Neural crest cell (in vitro differentiated cells): ENCODE measurements around the gene HPGD. TPM values are rescaled to one million over a fixed set of nuclear protein-coding genes. Genes with fewer than 3 reads are reported as not detected.

Source experiments
- DNase-seq: peaks from one replicate; pipeline ENCODE4 v3.0.0; 2021; ENCODE audit warnings: low read depth, mixed read lengths, low spot score
- H3K27ac Mint-ChIP-seq: one replicate; pipeline ENCODE4 v1.8.0; 2021; ENCODE audit warnings: mild to moderate bottlenecking, mixed read lengths; ENCODE audit not compliant: unreplicated experiment
- H3K27me3 Mint-ChIP-seq: 2 replicates; pipeline ENCODE4 v1.8.0; 2021; ENCODE audit warnings: low read depth, mild to moderate bottlenecking, mixed read lengths
- H3K36me3 Mint-ChIP-seq: 2 replicates; pipeline ENCODE4 v1.8.0; 2021; ENCODE audit warnings: low read depth, mild to moderate bottlenecking, mixed read lengths
- H3K4me1 Mint-ChIP-seq: 2 replicates; pipeline ENCODE4 v1.8.0; 2021; ENCODE audit warnings: mixed read lengths
- H3K4me3 Mint-ChIP-seq: one replicate; pipeline ENCODE4 v1.8.0; 2021; ENCODE audit warnings: mild to moderate bottlenecking, mixed read lengths
- H3K9me3 Mint-ChIP-seq: 2 replicates; pipeline ENCODE4 v1.8.0; 2021; ENCODE audit warnings: mixed read lengths
- total RNA-seq: library from RNA; stranded (reverse); gene quantifications from 2 replicates; pipeline ENCODE4 v1.2.1, GENCODE V29; 2021
- TF ChIP-seq, protein P1 (sequence below): fragments of 200-600 bp; sonication (generic); conservative IDR thresholded peaks from 2 replicates; pipeline ENCODE4 v1.5.0; 2021; ENCODE audit warnings: antibody characterized with exemption, mild to moderate bottlenecking

HPGD gene
- total RNA-seq, 1 donor from 2014 or later, result not detected

DNA sequence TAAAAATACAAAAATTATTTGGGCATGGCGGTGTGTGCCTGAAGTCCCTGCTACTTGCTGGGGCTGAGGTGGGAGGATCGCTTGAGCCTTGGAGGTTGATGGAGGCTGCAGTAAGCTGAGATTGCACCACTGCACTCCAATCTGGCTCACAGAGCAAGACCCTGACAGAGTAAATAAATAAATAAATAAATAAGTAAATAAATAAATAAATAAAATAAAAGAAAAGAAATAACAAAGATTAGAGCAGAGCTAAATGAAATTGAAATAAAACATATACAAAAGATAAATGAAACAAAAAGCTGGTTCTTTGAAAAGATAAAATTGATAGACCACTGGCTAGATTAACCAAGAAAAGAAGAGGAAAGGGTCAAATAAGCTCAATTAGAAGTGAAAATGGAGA lies 43.1 kb downstream of the HPGD start:
- H3K4me3 Mint-ChIP-seq, result no peak overlapping the region
- TF ChIP-seq, protein P1, sequence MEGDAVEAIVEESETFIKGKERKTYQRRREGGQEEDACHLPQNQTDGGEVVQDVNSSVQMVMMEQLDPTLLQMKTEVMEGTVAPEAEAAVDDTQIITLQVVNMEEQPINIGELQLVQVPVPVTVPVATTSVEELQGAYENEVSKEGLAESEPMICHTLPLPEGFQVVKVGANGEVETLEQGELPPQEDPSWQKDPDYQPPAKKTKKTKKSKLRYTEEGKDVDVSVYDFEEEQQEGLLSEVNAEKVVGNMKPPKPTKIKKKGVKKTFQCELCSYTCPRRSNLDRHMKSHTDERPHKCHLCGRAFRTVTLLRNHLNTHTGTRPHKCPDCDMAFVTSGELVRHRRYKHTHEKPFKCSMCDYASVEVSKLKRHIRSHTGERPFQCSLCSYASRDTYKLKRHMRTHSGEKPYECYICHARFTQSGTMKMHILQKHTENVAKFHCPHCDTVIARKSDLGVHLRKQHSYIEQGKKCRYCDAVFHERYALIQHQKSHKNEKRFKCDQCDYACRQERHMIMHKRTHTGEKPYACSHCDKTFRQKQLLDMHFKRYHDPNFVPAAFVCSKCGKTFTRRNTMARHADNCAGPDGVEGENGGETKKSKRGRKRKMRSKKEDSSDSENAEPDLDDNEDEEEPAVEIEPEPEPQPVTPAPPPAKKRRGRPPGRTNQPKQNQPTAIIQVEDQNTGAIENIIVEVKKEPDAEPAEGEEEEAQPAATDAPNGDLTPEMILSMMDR, result no peak
- H3K27ac Mint-ChIP-seq, result no peak overlapping the region
- no peaks in the 10 kb centered on the region for H3K36me3 Mint-ChIP-seq
- no peak for DNase-seq
- no peaks in the 10 kb centered on the region for H3K27me3 Mint-ChIP-seq
- H3K4me1 Mint-ChIP-seq, result no peaks in the 10 kb centered on the region
- peaks cover 2% of the 10 kb centered on the region for H3K9me3 Mint-ChIP-seq

DNA sequence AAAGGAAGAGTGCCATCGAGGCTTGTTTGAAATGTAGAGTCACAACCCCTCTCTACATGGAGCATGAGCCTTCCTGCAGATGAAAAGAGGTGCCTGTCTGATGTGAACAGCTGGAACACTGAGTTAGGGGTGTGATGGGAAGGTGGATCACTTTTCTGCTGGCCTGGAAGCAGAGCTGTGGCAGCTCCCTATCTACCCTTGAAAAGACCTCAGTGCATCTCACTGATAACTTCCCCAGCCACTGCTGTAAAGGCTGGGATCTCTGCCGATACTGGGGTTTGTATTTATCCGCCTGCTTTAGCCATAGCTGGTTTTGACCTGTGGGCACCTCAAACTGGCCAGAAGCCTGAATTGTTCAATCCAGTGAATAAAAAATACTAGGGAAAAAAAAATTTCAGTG lies 46.8 kb downstream of the HPGD start:
- Mint-ChIP-seq H3K36me3 (no peaks in the 10 kb centered on the region), H3K4me1 (no peaks in the 10 kb centered on the region), H3K27ac (no peak overlapping the region), H3K4me3 (no peak overlapping the region), H3K27me3 (no peaks in the 10 kb centered on the region), H3K9me3 (peaks cover 2% of the 10 kb centered on the region)
- no peak for DNase-seq
- TF ChIP-seq, protein P1, result no peak

DNA sequence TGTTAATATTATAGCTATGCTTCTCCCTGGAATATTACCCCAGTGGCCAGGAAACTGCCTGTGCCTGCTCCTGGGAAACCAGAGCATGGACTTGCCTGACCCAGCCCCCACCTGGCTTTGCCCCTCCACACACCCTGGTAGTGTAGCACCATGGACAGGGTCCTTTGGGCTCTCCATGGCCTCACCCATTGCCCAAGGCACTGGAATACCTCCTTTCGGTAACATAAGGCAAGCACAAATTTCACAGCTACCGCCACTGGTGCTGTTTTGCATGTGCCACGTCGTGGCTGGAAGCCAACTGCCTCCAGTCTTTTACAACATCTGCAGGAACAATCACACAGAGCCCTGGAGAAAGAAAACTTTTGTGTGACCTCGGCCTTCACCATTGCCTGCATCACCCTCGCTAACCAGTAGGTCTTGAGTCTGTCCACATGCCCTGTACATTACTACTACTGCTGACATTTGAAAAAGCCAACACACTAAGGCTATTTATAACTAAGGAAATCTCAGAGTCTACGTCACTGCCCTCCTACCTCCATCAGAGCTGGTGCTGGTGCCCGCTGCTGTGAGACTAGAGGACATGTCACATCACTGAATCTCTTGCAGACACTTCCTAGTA lies 47.7 kb downstream of the HPGD start:
- Mint-ChIP-seq H3K27me3 (no peaks in the 10 kb centered on the region), H3K36me3 (no peaks in the 10 kb centered on the region), H3K4me1 (no peaks in the 10 kb centered on the region), H3K4me3 (no peak overlapping the region), H3K27ac (no peak overlapping the region), H3K9me3 (peaks cover 5% of the 10 kb centered on the region)
- TF ChIP-seq, protein P1, result no peak
- DNase-seq, result no peak

DNA sequence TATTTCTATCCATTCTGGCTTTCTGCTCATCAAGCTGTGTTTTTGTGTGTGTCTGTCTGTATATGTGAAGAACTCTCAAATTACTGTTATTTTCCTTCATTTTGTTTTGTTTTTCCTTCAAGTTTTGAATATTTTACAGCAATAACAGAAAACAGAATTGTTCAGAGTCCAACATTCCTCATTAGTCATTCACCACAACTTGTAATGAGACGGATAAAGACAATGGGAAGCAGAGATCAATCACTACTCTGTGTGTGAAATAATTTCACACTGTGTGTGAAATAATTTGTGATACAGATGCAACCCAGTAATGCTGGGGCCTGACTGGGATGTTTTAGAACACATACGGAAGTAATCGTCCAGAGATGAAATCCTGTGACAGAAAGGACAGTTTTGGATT lies 55.2 kb downstream of the HPGD start:
- TF ChIP-seq, protein P1, result no peak
- Mint-ChIP-seq H3K4me3 (no peak overlapping the region), H3K36me3 (no peaks in the 10 kb centered on the region)

DNA sequence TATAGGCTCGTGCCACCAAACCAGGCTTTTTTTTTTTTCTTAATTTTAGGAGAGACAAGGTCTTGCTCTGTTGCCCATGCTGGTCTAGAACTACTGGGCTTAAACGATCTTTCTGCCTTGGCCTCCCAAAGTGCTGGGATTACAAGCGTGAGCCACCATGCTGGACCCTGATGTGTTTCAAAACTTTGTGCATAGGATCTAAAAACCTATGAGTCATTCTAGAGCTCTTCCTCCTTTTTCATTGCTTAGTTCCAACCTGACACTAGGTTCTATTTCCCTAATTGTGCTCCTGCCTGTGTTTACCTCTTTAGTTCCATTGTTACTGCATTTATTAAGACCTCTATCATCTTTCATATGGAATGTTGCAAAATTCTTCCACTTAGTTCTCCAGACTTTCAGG lies 57.3 kb downstream of the HPGD start:
- H3K9me3 Mint-ChIP-seq, result peaks cover 5% of the 10 kb centered on the region
- no peaks in the 10 kb centered on the region for H3K4me1 Mint-ChIP-seq
- no peaks in the 10 kb centered on the region for H3K27me3 Mint-ChIP-seq
- TF ChIP-seq, protein P1, result no peak
- H3K4me3 Mint-ChIP-seq, result no peak overlapping the region
- H3K27ac Mint-ChIP-seq, result no peak overlapping the region
- no peak for DNase-seq
- no peaks in the 10 kb centered on the region for H3K36me3 Mint-ChIP-seq

More for the DNA sequence above, 55.2 kb downstream of the HPGD start:
- H3K9me3 Mint-ChIP-seq, result peaks cover 7% of the 10 kb centered on the region
- no peaks in the 10 kb centered on the region for H3K4me1 Mint-ChIP-seq
- no peak overlapping the region for H3K27ac Mint-ChIP-seq
- no peaks in the 10 kb centered on the region for H3K27me3 Mint-ChIP-seq
- DNase-seq, result no peak
